Caco-2 (cell line): ENCODE results near the gene HSF5. TPM values are rescaled to one million over a fixed set of nuclear protein-coding genes. Genes with fewer than 3 reads are reported as not detected.

Experiments
- BruUV-seq: library from RNA; stranded (reverse); fragments of 400-500 nt; replicated peaks from 2 replicates; lab custom pipeline; 2021; lab: Mats Ljungman, UMichigan
- CTCF ChIA-PET: fragments of 300-600 bp; sonication (Branson Sonifier 250); formaldehyde crosslinking; loops from one replicate; lab custom pipeline; 2022; ENCODE audit warnings: antibody characterized with exemption; lab: Charles Lee
- POLR2A ChIA-PET: fragments of 300-600 bp; sonication (Branson Sonifier 250); formaldehyde crosslinking; loops from one replicate; lab custom pipeline; 2022; ENCODE audit warnings: antibody characterized with exemption; lab: Charles Lee
- DNase-seq, 2 experiments: peaks; one replicate each; pipeline versions ENCODE4 v3.0.0 to v3.0.0-alpha.2; 2020 to 2022
- H3K27me3 ChIP-seq: replicated peaks from 2 replicates; pipeline ENCODE4 v1.6.0; 2011; ENCODE audit warnings: low read length; ENCODE audit not compliant: control insufficient read depth, insufficient read depth
- H3K36me3 ChIP-seq: 2 replicates; pipeline ENCODE4 v1.5.1; 2011; ENCODE audit warnings: low read length; ENCODE audit not compliant: control insufficient read depth, insufficient read depth
- H3K4me1 ChIP-seq: fragments of 250-450 bp; sonication (Bioruptor Pico); 2 replicates; pipeline ENCODE4 v1.5.1; 2020; ENCODE audit warnings: mild to moderate bottlenecking
- H3K4me3 ChIP-seq: 2 replicates; pipeline ENCODE4 v1.5.1; 2011; ENCODE audit warnings: low read depth, mild to moderate bottlenecking, control low read depth, low read length
- H3K9me3 ChIP-seq: fragments of 250-450 bp; sonication (Bioruptor Pico); 2 replicates; pipeline ENCODE4 v1.5.1; 2020; ENCODE audit warnings: mild to moderate bottlenecking, moderate library complexity
- H3K27ac Mint-ChIP-seq: one replicate; pipeline ENCODE4 v1.8.0; 2022; ENCODE audit warnings: mixed read lengths; ENCODE audit not compliant: unreplicated experiment
- H3K27me3 Mint-ChIP-seq: one replicate; pipeline ENCODE4 v1.8.0; 2022; ENCODE audit warnings: mixed read lengths; ENCODE audit not compliant: insufficient read depth, unreplicated experiment
- H3K36me3 Mint-ChIP-seq: one replicate; pipeline ENCODE4 v1.8.0; 2022; ENCODE audit warnings: mild to moderate bottlenecking, mixed read lengths; ENCODE audit not compliant: insufficient read depth, unreplicated experiment
- H3K4me1 Mint-ChIP-seq: one replicate; pipeline ENCODE4 v1.8.0; 2022; ENCODE audit warnings: low read depth, mixed read lengths; ENCODE audit not compliant: unreplicated experiment
- H3K4me3 Mint-ChIP-seq: one replicate; pipeline ENCODE4 v1.8.0; 2022; ENCODE audit warnings: mild to moderate bottlenecking, moderate library complexity, mixed read lengths; ENCODE audit not compliant: unreplicated experiment
- H3K9me3 Mint-ChIP-seq: one replicate; pipeline ENCODE4 v1.8.0; 2022; ENCODE audit warnings: mixed read lengths; ENCODE audit not compliant: unreplicated experiment
- CTCF ChIP-seq, 2 experiments: fragments of 200-600 bp in 1 of 2; IDR thresholded peaks; 1 replicate in 1 of 2; 2 replicates in 1 of 2; pipeline versions ENCODE4 v1.5.1 to v1.8.0; 2011 to 2022; ENCODE audit warnings: antibody characterized with exemption in 1 of 2, control low read depth in 1 of 2, inconsistent platforms in 1 of 2, low read depth in 1 of 2, low read length in 1 of 2, mild to moderate bottlenecking in 1 of 2, moderate library complexity in 1 of 2; ENCODE audit not compliant: insufficient read depth in 1 of 2, severe bottlenecking in 1 of 2, unreplicated experiment in 1 of 2
- intact Hi-C: fragments of 100-400 bp; cut with micrococcal nuclease; formaldehyde crosslinking; loops from one replicate; pipeline ENCODE4 v1.10.0; 2022; ENCODE audit not compliant: unreplicated experiment
- total RNA-seq: library from RNA; stranded (reverse); gene quantifications from 2 replicates; pipeline ENCODE4 v1.2.3, GENCODE V29; 2022

The HSF5 gene
- total RNA-seq, 1 experiment from 2014 or later: 0.98 TPM

- Histone ChIP-seq H3K9me3 (no peaks in the 10 kb centered on the region), H3K4me1 (0 out of 2 replicates have a peak, but pooled peaks cover 8% of the 10 kb centered on the region), H3K36me3 (peaks cover 16% of the 10 kb centered on the region), H3K4me3 (no peak overlapping the region), H3K27me3 (no peaks in the 10 kb centered on the region)
- BruUV-seq: no TSS peak
- Mint-ChIP-seq H3K27me3 (no peaks in the 10 kb centered on the region), H3K27ac (no peak overlapping the region), H3K4me3 (no peak overlapping the region), H3K9me3 (no peaks in the 10 kb centered on the region), H3K4me1 (peaks cover 13% of the 10 kb centered on the region), H3K36me3 (peaks cover 75% of the 10 kb centered on the region)
- no peak for TF ChIP-seq CTCF (IDR thresholded peaks at IDR 0.05; ENCODE audit: insufficient read depth in 1 of 2, low read depth in 1 of 2, low read length in 1 of 2, severe bottlenecking in 1 of 2, unreplicated experiment in 1 of 2)
- no peak for DNase-seq
- ChIA-PET POLR2A (no interaction called here), CTCF (no interaction called here)
- intact Hi-C loops: no loop called here
Observed at GRCh38 chr17:58508341-58509067, 20.3 kb upstream of the HSF5 start.

GRCh38 chr17:58507123-58507634, 19.0 kb upstream of the HSF5 start:
- H3K36me3 Mint-ChIP-seq: peaks cover 81% of the 10 kb centered on the region
- POLR2A ChIA-PET: no interaction called here

More at GRCh38 chr17:58507123-58507634, 19.0 kb upstream of the HSF5 start:
- Mint-ChIP-seq H3K9me3 (no peaks in the 10 kb centered on the region), H3K4me1 (peaks cover 5% of the 10 kb centered on the region), H3K4me3 (no peak overlapping the region), H3K27ac (no peak overlapping the region), H3K27me3 (no peaks in the 10 kb centered on the region)
- no peaks in the 10 kb centered on the region for H3K4me1 ChIP-seq
- no peak overlapping the region for H3K4me3 ChIP-seq
- H3K27me3 ChIP-seq: no peaks in the 10 kb centered on the region
- intact Hi-C loops: no loop called here
- no peak for DNase-seq
- no TSS peak for BruUV-seq
- no peaks in the 10 kb centered on the region for H3K9me3 ChIP-seq
- H3K36me3 ChIP-seq: peaks cover 16% of the 10 kb centered on the region
- no peak for TF ChIP-seq CTCF (IDR thresholded peaks at IDR 0.05; ENCODE audit: insufficient read depth in 1 of 2, low read depth in 1 of 2, low read length in 1 of 2, severe bottlenecking in 1 of 2, unreplicated experiment in 1 of 2)
- CTCF ChIA-PET: no interaction called here
